UCSD-AML1 (cell line): Measurements from ENCODE around the gene SPRY4.
"Not testable (repeated sequence)": the region's sequence is repeated elsewhere in the genome, so short reads cannot be mapped to it uniquely, and the experiment has no call there.

ENCODE experiments used
- DNase-seq: peaks from one replicate; lab custom pipeline; 2025; ENCODE audit not compliant: unreplicated experiment; lab: John Stamatoyannopoulos, UW

The SPRY4 gene, protein sequence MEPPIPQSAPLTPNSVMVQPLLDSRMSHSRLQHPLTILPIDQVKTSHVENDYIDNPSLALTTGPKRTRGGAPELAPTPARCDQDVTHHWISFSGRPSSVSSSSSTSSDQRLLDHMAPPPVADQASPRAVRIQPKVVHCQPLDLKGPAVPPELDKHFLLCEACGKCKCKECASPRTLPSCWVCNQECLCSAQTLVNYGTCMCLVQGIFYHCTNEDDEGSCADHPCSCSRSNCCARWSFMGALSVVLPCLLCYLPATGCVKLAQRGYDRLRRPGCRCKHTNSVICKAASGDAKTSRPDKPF

GRCh38 chr5:142324871-142325724 is at the start of gene SPRY4:
SPRY4 (minus strand) TSS chr5:142325021; CDS start chr5:142315108, 9,913 bp downstream.
- DNase-seq: peak; percentile 75

GRCh38 chr5:142368529-142368928 is 43.7 kb upstream of the SPRY4 start:
- no peak for DNase-seq

DNA sequence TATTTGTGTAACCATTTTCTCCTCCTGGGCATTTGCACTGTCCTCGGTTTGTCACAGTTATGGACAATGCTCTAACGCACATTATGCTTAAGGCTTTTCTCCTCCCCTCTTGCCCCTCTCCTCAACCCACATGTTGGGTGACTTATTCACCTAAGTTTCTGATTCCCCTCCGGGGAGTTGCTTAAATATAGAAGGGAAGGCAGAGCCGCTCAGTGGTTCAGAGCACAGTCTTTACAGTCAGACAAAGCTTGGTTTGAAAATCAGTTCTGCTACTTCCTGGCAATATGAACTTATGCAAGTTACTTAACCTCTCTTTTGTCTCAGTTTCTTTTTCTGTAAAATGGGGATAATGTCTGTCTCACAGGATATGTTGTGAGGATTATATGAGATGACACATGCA is 41.2 kb upstream of the SPRY4 start:
- DNase-seq: no peak

GRCh38 chr5:142364251-142365145 is 39.7 kb upstream of the SPRY4 start:
- no peak for DNase-seq

- DNase-seq: no peak
Observed at GRCh38 chr5:142363619-142363963, 38.8 kb upstream of the SPRY4 start.

DNA sequence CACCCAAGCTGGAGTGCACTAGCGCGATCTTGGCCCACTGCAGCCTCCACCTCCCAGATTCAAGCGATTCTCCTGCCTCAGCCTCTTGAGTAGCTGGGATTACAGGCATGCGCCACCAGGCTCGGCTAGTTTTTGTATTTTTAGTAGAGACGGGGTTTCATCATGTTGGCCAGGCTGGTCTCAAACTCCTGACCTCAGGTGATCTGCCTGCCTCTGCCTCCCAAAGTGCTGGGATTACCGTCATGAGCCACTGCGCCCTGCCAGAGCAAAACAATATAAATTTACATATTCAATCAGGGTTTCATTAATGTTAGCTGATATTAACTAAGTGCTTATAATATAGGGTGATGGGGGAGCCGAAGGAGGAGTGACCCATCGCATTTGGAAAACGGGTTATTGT is 37.4 kb upstream of the SPRY4 start:
- DNase-seq: not testable (repeated sequence)

DNA sequence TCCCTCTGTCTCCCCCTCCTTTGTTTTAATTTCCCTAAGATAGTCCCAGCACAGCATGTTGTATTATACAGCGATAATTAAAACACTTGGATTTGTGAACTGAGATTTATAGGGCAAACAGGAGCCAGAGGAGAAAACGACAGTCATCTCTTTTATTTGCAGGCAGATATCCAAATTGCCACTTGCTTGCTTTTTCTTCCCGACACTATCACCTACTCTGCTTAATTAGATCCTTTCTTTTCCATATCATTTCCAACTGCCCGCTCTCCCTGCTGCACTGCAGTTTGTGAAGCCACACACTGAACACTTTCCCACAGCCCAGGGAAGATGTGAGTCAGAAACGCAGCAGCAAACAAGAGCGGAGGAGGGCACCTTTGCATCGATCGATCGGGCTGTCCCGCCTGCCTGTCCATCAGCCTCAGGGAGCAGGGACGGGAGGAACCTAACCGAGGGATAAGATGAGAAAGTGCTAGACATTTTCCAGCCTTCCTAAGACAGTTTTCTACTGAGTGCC is 35.8 kb upstream of the SPRY4 start:
- DNase-seq: no peak

GRCh38 chr5:142360051-142360498 is 35.3 kb upstream of the SPRY4 start:
- no peak for DNase-seq

- no peak for DNase-seq
Observed at GRCh38 chr5:142358648-142359047, 33.8 kb upstream of the SPRY4 start.

DNA sequence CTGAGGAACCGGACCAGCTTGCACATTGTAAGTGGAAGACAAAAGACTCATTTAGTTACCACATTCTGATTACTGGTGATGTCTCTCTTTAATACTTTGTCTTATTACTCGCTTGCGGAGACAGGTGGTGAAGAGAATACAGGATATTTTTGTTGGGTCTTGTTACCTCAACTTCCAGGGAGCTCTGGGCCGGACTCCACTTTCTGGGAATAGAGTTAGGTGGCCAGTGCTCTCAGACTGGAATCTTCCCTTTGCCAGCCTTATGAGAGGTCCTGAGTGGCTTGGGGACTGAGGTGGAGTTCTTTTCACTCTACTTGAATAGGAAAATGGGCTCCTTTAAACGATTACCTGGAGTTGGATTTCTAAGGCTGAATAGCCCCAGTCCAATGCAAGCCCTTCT is 33.3 kb upstream of the SPRY4 start:
- DNase-seq: no peak

GRCh38 chr5:142357469-142358090 is 32.8 kb upstream of the SPRY4 start:
- no peak for DNase-seq

DNA sequence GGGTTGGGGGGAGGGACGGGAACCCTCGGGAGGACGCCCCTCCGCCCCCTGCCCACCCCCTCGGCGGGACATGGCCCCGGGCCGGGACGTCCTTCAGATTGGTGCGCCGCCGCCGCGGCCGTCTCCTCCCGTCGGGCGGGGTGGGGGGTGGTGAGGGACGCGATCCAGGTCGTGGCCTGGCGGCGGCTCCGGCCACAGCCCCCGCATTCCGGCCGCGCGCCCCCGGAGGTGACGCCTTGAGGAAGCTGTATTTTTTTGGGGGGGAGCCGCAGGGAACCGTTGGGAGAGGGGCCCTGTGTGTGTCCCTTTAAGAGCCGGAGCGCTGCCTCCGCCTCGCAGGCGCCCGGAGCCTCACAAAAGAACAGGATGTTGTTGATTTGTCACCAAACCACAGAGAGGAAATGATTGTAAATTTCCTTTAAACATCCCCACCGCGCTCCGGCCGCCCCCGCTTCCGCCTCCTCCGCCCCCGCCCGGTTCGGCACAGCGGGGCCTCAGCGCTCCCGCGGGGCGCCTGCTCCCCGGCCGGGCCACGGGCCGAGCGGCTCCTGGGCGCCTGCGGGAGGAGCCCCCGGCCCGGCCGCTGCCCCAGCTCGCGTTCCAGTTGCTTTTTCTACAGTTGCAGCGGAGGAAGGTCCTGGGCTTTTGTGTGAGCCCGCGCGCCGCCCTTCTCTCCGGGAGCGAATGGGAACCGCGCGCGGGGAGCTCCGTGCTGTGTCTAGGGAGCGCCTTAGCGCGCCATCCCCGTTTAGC is 32.1 kb upstream of the SPRY4 start:
- peak; percentile 86 for DNase-seq

DNA sequence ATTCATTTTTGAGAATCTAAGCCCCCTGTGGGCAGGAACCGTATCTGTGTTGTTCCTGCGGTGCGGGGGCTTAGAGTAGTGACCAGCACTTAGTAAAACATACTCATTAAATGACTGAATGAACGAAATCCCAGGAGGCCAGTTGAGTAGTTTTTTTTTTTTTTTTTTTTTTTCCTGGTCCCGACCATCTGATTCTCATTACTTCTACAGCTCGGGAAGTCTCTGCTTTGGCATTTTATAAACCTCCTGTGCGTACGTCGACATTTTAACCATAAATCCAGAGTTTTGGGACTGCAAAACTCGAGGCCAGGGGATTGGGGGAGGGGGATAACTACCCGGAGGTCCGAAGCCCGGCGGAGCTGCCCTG is 31.5 kb upstream of the SPRY4 start:
- DNase-seq: no peak

GRCh38 chr5:142353071-142353472 is 28.3 kb upstream of the SPRY4 start:
- no peak for DNase-seq

DNA sequence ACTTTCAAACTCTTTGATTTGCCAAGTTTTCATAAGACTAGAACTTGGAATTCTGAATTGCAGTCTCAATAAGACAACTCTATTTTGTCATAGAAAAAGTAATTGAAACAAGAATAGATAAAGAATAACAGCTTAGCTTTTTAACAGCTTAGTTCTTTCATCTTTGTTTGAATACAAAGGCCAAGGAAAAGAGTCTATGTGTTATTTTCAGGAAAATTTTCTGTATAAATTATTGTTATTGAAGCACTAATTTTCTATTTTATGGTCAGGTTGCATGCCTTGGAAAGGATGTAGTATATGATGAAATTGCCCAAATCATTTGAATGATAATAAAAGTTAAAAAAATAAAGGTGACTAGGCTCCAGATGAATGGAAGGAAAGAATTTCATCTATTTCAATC is 25.2 kb upstream of the SPRY4 start:
- no peak for DNase-seq

DNA sequence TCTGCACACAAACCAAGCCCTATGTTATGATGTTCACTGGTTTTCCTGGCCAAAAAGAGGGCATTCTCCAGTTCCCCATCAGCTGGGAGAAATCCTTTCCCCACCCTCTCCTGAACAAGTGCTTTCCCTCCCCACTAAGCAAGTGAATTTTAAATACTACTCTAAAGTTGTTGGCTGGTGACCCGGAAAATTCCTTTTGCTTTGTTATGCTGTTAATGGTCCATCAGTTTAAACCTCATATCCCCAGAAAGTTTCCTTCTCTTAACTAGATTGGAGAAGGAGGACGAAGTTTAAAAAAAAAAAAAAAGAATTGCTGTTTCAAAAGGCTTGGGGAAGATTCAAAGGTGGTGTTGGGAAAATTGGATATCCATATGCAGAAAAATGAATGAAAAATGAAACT is 21.9 kb upstream of the SPRY4 start:
- DNase-seq: no peak

DNA sequence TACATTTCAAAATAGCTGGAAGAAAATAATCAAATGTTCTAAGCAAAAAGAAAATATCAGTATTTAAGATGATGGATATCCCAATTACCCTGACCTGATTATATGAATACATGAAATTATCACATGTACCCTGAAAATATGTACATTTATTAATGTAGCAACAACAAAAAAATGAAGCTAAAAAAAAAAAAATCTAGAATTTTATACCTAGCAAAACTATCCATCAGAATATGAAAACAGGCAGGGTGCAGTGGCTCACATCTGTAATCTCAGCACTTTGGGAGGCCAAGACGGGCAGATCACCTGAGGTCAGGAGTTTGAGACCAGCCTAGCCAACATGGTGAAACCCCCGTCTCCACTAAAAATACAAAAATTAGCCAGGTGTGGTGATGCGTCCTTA is 20.1 kb upstream of the SPRY4 start:
- not testable (repeated sequence) for DNase-seq

DNA sequence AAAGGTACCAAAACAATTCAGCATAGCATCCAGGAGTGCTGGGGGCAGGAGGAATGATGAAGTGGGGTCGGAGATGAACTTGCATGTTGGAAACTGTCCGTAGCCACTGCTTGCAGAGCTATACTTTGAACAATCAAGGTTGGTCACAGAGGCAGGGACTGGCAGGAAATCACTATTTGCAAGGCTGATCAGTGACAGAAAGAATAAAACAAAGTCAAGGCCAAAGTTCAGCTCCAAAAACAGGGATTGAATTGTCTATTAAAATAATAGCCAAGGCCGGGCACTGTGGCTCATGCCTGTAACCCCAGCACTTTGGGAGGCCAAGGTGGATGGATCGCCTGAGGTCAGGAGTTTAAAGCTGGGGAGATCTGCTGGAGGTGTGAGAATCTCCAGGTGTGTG is 18.7 kb upstream of the SPRY4 start:
- no peak for DNase-seq

DNA sequence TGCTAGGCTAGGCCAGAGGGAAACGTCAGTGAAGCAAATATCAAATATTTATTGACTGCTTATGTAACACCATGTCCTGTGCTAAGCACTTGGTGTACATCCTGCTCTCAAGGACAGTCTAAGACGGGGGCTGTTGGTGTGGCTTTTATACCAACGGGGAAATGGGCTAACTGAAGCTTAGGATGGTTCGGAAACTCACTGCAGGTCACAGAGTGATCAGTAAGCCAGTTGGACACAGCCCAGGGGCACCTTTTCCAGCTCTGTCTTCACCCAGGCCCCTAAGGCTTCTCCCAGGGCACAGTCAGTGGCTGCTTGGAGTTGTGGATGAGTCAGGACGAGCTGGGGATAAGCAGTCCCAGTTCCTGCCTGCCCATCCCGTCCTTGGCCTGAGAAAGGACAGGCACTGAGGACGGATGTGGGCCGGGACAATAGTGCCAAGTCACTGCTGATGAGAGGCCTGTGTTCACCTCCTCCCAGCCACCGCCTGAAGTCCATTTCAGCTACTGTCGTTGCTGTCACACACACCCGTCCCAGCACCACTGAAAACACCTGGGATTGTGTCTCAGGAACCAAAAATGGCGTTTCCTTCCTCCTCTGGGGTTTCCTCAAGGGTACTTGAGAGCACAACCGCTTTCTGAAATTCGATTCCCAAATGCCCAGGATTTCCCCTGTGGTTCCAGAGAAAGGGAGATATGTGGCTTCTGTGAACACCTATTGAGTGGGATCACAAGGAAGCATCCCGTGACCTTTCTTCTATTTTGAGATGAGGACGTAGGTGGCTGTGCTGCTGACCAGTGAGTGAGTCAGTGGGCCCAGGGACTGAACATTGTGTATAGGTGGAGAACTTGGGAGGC is 17.5 kb upstream of the SPRY4 start:
- DNase-seq: no peak
